ENCODE results near the gene LRRC4C. TPM values are rescaled to one million over a fixed set of nuclear protein-coding genes. Genes with fewer than 3 reads are reported as not detected.

Gene LRRC4C
- total RNA-seq, 2 donors from 2014 or later: 0.84 to 0.95 TPM

DNA sequence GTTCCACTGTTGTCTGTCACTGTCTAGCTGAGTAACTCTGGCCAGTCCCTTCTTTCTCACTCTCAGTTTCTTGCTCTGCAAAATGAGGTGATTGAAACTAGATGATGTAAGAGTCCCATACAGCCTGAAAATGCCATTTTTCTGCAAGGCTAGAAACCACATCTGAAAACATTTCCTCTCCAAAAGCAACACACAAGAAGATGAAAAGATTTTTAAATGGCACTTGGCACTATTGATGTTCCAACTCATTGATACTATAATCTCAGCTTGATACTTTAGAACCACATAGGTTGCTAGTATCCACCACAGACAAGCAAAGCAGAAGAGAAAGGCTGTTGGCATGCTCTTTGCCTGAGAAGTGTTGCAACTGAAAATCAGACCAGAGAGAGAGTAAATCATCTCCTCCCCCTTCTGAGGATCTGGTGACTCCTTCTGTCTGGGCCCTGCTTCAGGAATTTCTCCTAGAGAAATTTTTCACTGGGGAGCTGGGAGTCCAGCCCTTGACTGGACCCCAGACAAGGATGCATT, 1217.9 kb downstream of the LRRC4C start:
- H3K4me3 Mint-ChIP-seq: no peak overlapping the region

GRCh38 chr11:40240284-40240683, 1219.2 kb downstream of the LRRC4C start:
- no peak for DNase-seq
- Mint-ChIP-seq H3K4me3 (no peak overlapping the region), H3K9me3 (no peaks in the 10 kb centered on the region), H3K36me3 (ENCODE audit: low read depth) (no peaks in the 10 kb centered on the region), H3K4me1 (no peaks in the 10 kb centered on the region), H3K27me3 (ENCODE audit: insufficient read depth) (no peaks in the 10 kb centered on the region), H3K27ac (no peak overlapping the region)
- H3K4me1 ChIP-seq (ENCODE audit: control insufficient read depth, insufficient read depth, low read length): no peaks in the 10 kb centered on the region
- no peak overlapping the region for H3K4me3 ChIP-seq (ENCODE audit: low read length)
- no peak overlapping the region for H3K9ac ChIP-seq (ENCODE audit: extremely low read depth, low read length, poor library complexity, severe bottlenecking)
- no peaks in the 10 kb centered on the region for H3K9me3 ChIP-seq (ENCODE audit: control insufficient read depth, low read length)
- H3K36me3 ChIP-seq (ENCODE audit: control insufficient read depth, insufficient read depth, low read length): no peaks in the 10 kb centered on the region
- no peak overlapping the region for H3K27ac ChIP-seq (ENCODE audit: low read depth, low read length)
- TF ChIP-seq CTCF (conservative IDR thresholded peaks at IDR 0.05): no peak
- no peaks in the 10 kb centered on the region for H3K27me3 ChIP-seq (ENCODE audit: control insufficient read depth, insufficient read depth, low read length, poor library complexity, severe bottlenecking)
- 94 to 100% methylated on average over 2 of the region's 2 CpGs for WGBS, 2 experiments (ENCODE audit: insufficient coverage in 1 of 2, insufficient read length in 1 of 2)

More for the DNA sequence above, 1217.9 kb downstream of the LRRC4C start:
- Histone ChIP-seq H3K36me3 (ENCODE audit: control insufficient read depth, insufficient read depth, low read length) (no peaks in the 10 kb centered on the region), H3K27ac (ENCODE audit: low read depth, low read length) (no peak overlapping the region), H3K4me3 (ENCODE audit: low read length) (no peak overlapping the region), H3K9ac (ENCODE audit: extremely low read depth, low read length, poor library complexity, severe bottlenecking) (no peak overlapping the region), H3K27me3 (ENCODE audit: control insufficient read depth, insufficient read depth, low read length, poor library complexity, severe bottlenecking) (no peaks in the 10 kb centered on the region), H3K9me3 (ENCODE audit: control insufficient read depth, low read length) (no peaks in the 10 kb centered on the region), H3K4me1 (ENCODE audit: control insufficient read depth, insufficient read depth, low read length) (no peaks in the 10 kb centered on the region)
- Mint-ChIP-seq H3K4me1 (no peaks in the 10 kb centered on the region), H3K27me3 (ENCODE audit: insufficient read depth) (no peaks in the 10 kb centered on the region), H3K36me3 (ENCODE audit: low read depth) (no peaks in the 10 kb centered on the region), H3K9me3 (no peaks in the 10 kb centered on the region), H3K27ac (no peak overlapping the region)
- no peak for DNase-seq
- no peak for TF ChIP-seq CTCF (conservative IDR thresholded peaks at IDR 0.05)

GRCh38 chr11:40236526-40236925, 1222.9 kb downstream of the LRRC4C start:
- no peak for TF ChIP-seq CTCF (conservative IDR thresholded peaks at IDR 0.05)
- DNase-seq: no peak
- no peaks in the 10 kb centered on the region for H3K4me1 ChIP-seq (ENCODE audit: control insufficient read depth, insufficient read depth, low read length)
- H3K9me3 ChIP-seq (ENCODE audit: control insufficient read depth, low read length): no peaks in the 10 kb centered on the region
- Mint-ChIP-seq H3K36me3 (ENCODE audit: low read depth) (no peaks in the 10 kb centered on the region), H3K27ac (no peak overlapping the region), H3K27me3 (ENCODE audit: insufficient read depth) (no peaks in the 10 kb centered on the region), H3K4me1 (no peaks in the 10 kb centered on the region), H3K4me3 (no peak overlapping the region), H3K9me3 (no peaks in the 10 kb centered on the region)
- no peaks in the 10 kb centered on the region for H3K27me3 ChIP-seq (ENCODE audit: control insufficient read depth, insufficient read depth, low read length, poor library complexity, severe bottlenecking)
- H3K27ac ChIP-seq (ENCODE audit: low read depth, low read length): no peak overlapping the region
- H3K4me3 ChIP-seq (ENCODE audit: low read length): no peak overlapping the region
- WGBS, 2 experiments (ENCODE audit: insufficient coverage in 1 of 2, insufficient read length in 1 of 2): 95 to 100% methylated on average over 2 to 3 of the region's 3 CpGs
- H3K36me3 ChIP-seq (ENCODE audit: control insufficient read depth, insufficient read depth, low read length): no peaks in the 10 kb centered on the region
- H3K9ac ChIP-seq (ENCODE audit: extremely low read depth, low read length, poor library complexity, severe bottlenecking): no peak overlapping the region

Measured in endodermal cell (in vitro differentiated cells).